ENCODE data around the gene GRIN2A.
"Not testable (repeated sequence)": the region's sequence is repeated elsewhere in the genome, so short reads cannot be mapped to it uniquely, and the experiment has no call there.

GRIN2A gene

DNA sequence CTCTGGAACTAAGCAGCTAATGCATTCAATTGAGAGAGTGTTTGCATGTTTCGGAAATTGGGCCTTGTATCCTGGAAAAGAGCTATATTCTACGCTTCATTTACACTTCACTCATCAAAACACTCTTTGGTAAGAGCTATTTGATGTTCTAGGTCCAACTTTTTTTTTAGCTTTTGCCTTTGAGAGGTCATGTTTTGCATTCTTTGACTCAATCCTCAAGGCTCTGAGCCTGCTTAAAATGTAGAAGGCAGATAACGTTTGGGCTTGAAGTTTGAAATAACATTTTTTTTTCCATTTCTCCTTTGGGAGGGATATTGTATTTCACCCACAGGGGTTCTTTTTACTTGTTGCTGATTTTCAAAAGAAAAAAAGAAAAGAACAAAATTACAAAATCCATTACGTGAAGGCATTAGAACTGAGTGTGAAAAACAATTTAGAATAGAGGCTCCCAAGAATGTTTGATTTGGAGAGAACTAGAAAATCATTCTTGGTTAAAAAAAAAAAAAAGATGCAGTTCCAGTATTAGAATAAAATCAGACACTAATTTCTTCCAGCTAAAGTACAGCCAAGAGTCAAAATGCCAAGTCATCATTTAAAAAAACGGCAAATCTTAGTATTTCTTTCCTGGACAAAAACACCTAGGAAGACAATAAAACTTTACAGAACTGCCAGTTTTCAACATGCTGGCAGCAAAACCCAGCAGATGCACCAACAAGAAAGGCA lies 268.5 kb downstream of the GRIN2A start:
- no peak for DNase-seq (ENCODE audit: low read depth in 3 of 3)

DNA sequence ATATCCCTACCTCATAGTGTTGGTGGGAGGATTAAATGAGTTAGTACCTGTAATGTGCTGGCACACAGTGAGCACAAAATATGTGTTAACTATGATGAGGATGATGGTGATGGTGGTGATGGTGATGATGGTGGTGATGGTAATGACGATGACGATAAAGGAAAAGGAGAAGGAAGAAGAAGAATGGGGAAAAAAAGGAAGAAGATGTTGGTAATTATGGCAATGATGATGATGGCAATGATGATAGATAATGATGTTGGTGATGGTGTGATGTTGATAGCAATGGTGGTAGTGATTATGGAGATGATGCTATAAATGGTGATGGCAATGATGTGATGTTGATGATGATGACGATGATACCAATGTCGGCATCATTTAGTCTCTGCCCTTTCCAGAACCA lies 270.2 kb downstream of the GRIN2A start:
- DNase-seq (ENCODE audit: low read depth in 3 of 3): no peak

DNA sequence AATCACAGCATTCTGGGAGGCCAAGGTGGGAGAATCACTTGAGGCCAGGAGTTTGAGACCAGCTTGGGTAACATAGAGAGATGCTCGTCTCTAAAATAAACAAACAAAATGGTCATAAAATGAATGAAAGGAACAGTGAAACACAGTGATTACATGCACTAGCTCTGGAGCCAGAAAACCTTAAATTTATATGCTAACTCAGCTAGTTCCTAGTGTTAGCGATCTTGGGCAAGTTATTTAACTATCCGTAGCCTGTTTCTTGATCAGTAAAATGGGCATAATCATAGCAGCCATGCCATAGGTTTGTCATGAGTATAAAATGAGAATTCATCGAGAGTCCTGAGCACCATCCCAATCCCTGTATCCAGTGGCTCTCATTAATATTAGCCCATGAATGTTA lies 271.0 kb downstream of the GRIN2A start:
- no peak for DNase-seq (ENCODE audit: low read depth in 3 of 3)

DNA sequence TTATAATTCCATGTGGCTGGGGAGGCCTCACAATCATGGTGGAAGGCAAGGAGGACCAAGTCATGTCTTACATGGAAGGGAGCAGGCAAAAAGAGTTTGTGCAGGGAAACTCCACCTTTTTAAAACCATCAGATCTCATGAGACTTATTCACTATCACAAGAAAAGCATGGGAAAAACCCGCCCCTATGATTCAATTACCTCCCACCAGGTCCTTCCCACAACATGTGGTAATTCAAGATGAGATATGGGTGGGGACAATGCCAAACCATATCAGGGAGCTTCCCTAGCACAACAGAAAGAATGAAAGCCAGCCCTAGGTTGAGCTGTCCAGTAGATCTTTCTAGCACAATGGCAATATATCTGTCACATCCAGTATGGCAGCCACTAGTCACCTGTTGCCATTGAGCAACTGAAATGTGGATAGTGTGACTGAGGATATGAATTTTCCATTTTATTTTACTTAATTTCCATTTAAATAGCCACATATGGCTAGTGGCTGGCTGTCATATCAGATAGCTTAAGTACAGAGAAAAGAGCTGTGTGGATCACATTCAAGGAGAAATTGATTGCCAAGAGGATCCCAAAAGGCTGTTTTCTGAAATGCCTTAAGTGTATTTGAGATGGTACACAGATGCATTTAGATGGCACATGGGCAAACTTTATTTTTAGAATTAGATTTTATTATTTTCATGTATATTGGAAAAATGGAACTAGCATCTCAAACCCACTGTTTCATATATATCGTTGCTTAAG lies 273.0 kb downstream of the GRIN2A start:
- DNase-seq (ENCODE audit: low read depth in 3 of 3): no peak

DNA sequence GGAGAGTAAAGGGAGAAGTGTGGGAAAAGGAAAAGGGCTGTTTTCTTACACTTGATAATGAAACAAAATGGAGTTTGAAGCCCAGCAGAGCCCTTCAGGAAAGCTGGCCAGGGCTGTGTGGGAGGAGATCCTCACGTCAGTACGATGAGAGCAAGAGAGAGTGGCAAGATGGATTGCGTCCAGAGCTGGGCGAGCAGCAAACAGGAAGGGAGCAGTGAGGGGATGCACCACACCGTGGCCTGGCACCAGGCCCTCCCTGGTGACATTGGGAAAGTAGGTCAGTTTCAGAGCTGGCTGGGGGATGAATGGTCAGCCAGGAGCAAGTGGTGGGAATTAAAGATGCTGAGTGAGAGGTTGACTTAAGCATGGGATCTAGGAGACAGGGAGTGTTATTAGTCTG lies 273.6 kb downstream of the GRIN2A start:
- DNase-seq (ENCODE audit: low read depth in 3 of 3): no peak

DNA sequence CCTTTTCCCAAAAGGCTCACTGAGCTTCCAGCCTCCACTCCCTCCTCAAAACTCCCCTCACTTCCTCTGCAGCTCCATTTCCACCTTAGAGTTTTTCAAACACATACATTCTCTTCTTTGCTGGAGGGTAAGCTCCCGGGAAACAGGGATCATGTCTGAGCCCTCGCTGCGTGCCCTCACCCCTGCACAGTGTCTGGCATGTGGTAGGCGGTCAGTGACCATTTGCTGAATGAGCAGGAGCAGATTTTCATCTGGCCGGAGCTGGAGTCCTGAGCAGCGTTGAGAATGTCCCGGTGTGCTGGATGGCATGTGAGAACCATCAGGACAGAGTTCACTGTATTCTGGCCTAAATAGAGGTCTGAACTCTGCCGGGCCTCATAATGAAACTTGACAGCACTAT lies 274.5 kb downstream of the GRIN2A start:
- DNase-seq (ENCODE audit: low read depth in 3 of 3): no peak

DNA sequence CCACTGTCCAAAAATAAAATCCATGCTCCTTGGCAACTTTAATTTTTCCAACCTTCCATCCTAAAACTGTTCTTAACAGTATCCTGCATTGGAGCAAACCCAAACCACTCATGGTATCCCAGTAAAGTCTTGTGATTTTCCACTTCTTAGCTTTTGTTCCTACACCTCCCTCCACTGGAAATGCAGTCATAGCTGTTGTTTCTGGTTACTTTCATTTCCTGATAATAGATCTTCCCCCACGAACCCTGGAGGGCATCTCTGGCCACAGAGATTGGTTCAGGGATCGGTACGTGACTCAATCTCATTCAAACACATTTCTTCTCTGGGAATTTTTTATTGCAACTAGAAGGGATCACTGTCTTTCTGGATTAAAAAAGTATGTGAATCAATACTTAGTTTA lies 276.0 kb downstream of the GRIN2A start:
- DNase-seq (ENCODE audit: low read depth in 3 of 3): no peak

DNA sequence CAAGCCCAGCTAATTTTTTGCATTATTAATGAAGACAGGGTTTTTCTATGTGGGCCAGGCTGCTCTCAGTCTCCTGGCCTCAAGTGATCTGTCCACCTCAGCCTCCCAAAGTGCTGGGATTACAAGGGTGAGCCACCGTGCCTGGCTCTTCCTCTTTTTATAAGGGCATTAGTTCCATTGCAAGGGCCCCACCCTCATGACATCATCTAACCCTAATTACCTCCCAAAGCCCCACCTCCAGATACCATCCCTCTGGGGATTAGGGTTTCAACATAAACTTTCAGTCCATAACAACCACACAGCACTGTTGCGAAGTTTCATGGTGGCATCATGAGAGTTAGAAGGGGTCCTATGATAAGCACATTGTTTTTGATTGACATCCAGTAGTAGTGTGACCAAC lies 277.7 kb downstream of the GRIN2A start:
- DNase-seq (ENCODE audit: low read depth in 3 of 3): no peak

DNA sequence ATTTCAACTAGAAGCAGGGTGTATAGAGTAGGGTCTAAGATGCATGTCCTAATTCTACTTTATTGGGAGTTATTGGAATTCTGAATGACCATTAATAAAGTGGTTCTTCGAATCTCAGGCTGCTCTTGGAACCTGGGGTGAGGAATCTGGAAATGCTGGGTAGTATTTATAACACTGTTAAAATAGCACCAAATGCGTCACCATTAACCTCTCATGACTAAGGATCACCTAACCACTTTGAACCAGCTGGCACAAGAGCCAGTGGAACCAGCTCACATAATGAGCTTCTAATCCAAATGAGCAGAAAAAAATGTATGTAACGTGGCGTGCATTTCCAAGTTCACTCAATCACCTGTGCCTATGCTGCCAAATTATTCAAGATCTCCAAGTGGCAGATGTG lies 281.7 kb downstream of the GRIN2A start:
- DNase-seq (ENCODE audit: low read depth in 3 of 3): no peak

DNA sequence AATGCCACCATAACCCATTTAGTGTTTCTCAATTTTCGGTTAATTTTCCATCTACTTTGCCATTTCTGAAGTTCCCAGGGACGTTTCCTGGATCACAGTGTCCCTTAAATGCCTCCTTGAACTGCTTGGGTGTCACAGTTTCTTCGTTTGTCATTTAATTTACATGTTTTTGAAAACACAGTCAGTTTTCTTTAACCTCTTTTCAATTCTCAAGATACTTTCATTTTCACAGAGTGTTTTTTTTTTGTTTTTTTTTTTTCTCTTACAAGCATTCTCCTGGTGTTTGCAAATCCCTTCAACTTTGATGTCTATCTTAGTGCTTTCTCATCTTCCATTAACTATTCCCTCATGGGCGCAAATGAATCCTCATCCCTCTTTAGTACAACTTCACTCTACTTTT lies 283.7 kb downstream of the GRIN2A start:
- no peak for DNase-seq (ENCODE audit: low read depth in 3 of 3)

DNA sequence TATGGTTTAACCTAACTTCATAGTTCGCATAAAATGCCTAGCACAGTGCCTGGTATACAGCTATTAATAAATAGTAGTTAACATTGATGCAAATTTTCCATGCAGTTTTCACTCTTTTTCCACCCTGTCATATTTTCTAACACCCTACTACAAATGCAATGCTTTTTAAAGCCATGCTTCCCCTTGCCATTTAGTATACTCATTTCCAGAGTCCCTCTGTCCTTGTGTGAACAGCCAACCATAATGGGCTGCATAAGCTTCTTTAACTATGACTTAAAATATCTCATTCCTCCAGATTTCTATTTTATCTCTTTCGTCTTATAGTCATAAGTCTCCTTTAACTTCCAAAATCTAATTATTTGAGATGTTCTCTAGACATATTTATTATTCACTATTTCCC lies 284.1 kb downstream of the GRIN2A start:
- no peak for DNase-seq (ENCODE audit: low read depth in 3 of 3)

DNA sequence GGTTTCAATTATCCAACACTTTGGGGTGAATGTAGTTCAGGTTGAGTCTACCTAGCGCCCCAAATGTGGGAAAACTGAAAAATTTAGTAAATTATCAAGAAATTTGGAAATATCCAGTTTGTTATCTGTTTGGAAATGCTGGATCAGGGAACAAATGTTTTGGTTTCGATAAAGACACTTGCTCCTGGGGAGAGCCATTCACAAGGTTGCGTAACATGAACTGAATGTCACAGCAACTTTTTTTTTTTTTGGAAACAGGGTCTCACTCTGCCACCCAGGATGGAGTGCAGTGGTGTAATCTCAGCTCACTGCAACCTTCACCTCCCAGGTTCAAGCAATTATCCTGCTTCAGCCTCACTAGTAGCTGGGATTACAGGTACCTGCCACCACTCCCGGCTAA lies 286.4 kb downstream of the GRIN2A start:
- no peak for DNase-seq (ENCODE audit: low read depth in 3 of 3)

DNA sequence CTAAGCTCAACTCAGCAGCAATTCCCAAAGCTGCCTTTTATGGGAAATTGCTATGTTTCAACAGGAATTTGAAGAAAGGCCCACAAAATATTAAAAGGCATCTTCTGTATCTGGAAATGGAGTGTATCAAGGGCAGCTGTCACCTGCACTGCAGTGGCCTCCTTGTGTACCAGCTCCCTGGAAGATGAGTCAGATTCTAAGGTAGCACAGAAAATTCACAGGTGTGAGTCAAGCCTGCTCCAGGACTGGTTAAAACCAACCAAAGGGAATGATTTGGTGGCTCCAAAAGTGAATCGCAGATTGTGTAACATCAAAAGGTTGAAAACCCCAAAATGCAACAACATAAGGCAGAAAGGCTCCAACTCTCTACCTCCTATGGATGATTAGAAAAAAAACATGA lies 296.4 kb downstream of the GRIN2A start:
- DNase-seq (ENCODE audit: low read depth in 3 of 3): no peak

DNA sequence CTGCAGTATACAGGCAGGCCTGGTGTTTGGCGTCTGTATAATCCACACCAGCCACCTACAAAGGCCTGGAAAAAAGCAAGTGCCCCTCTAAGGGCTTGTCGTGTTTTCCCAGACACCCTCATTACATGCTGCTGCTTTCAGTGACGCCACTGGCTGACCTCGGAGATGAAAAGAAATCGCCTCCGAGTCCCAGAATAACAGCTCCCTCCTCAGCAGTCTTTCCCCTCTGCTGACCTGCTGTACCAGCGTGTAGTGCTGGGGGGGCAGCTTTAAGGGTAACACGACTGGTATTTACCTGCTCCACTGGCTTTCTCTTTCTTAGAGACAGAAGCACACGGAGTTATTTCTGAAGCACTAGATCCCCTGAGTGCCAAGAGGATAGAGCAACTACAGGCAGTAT lies 296.8 kb downstream of the GRIN2A start:
- no peak for DNase-seq (ENCODE audit: low read depth in 3 of 3)

DNA sequence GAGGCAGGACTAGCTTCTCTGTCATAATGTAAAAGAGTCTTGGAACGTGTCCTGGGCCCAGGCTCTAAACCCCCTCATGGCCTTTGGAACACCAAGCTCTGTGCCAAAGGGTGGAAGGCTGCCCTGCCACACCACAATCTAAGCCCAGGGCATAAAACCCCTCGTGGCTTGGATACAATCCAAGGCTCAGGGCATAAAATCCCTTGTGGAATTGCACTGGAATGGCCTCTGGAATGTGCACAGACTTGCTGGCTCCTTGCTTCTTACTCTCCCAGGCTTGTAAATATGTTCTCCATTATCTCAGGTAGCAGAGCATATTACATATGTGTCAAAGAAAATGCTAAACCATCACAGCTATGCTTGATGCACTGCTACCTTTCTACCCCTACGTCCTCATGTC lies 306.2 kb downstream of the GRIN2A start:
- not testable (repeated sequence) for DNase-seq (ENCODE audit: low read depth in 3 of 3)

DNA sequence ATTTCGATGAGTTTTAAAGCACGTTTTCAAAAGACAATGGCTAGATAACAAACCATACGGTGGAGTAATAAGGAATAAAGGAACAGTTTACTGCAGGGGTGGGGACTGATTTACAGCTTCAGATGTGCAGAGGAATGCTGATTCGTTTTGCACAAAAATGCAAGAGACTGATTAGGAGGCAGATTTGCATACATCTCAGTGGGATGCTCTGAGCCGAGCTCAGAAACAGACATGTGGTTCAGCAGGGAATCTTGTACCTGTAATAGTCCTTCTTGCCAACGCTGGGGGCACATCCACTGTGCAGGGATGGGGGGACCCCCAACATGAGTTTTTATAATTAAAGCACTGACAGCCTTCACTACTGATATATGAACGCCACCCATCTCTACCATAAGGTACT lies 308.0 kb downstream of the GRIN2A start:
- no peak for DNase-seq (ENCODE audit: low read depth in 3 of 3)

DNA sequence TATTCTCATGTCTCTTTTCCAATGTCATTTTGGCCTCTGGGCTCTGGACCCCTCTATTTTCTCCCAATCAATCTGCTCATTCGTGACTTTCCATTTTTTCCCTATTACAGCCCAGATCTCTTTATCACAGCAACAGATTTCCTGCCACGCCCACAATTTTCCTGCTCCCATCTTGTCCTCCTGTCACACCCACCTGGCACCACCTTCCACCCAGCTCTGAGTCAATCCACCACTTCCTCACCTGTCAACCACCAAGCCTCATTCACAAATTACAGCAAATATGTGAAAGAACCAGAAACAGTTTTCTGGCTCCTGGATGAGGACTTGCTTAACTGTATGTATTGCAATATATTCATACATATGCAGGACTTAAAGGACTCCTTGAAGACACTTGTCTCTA lies 311.3 kb downstream of the GRIN2A start:
- DNase-seq (ENCODE audit: low read depth in 3 of 3): no peak

DNA sequence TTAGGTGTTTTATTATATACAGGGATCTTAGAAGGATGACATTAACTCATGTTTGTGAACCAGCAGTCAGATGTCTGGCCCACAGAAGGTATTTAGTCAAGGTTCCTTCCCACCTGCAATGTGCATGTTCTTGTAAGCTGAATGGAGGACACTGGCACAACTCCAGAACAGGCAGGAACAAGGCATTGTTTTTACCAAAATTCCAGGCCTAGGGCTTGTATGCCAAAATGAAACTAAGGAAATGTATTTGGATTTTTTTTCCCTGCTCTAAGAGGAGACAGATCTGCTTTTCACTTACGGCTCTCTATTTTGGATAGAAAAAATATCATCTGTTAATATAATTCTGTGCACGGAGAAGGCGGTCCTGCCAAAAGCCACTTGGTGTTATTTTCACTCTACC lies 312.5 kb downstream of the GRIN2A start:
- DNase-seq (ENCODE audit: low read depth in 3 of 3): no peak

DNA sequence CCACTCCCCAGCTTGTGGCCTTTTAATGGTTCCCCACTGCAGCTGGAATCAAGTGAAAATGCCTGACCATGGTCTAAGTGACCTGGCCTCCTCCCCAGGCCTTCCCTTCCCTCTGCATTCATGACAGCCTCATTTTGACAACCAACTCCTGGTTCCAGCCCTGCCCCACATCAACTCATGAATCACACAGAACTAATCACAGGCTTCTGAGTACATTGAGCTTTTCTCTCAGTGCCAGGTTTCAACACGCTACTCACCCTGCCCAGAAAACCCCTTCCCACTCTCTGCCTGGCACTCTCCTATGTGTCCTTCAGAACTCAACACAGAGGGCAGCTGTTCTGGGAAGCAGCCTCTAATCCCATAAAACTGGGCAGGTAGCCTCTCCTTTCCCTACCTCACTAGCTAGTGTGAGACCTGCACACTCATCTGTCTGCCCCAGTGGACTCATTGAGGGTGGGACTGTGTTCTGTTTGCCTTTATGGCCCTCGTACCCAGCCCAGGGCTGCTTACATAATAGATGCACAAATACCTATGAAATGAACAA lies 313.6 kb downstream of the GRIN2A start:
- no peak for DNase-seq (ENCODE audit: low read depth in 3 of 3)

DNA sequence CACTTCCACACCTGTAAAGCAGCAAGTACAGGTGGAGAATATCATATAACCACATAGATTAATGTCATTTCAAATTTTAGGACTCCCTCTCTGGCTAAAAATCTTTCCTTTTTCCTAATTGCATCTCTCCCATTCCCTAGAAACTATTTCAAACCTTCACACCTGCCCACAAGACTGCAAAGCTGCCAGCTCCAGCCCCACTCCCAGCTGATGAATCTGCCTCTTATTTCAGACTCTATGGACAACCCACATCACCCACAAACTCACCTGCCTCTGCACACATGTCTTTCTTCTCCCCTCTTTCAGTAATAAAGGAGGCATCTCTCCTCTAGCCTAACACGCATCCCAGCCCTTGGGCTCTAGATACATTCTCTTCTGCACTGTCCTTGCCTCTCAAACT lies 315.1 kb downstream of the GRIN2A start:
- no peak for DNase-seq (ENCODE audit: low read depth in 3 of 3)

DNA sequence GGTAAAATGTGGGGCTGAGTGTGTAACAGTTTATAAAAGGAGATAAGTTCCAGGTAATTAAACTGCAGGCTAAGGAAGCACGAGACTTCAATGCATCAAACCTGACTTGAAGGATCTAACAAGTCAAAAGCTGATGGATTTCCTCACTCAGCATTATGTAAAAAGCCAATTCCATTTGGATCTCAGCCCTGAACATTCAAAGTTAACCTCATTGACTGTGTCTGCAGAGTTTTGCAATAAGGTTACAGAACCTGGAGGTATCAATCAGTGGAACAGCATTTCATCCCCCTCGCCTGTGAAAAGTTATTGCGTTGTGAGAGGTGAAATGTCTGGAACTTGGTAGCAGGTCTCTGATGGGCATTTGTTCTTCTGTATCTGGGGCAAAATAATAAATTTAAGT lies 317.8 kb downstream of the GRIN2A start:
- no peak for DNase-seq (ENCODE audit: low read depth in 3 of 3)

DNA sequence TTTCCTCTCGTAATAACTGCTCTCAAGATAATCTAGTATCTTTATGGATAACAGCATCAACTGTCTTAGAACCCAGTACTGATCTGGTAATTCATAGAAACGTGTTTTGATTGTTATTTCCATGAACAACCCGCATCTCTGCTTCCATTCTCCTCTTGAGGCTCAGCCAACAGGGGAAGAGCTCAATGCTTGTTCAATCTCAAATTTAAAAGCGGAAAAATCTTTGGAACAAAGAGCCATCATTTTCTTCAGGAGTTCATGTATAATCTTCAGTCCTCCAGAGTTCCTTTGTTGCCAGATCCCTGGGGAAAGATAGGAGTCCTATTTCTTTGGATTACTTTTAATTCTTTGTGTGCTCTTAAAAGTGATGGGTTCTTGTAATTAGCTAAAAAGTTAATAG lies 319.9 kb downstream of the GRIN2A start:
- no peak for DNase-seq (ENCODE audit: low read depth in 3 of 3)

DNA sequence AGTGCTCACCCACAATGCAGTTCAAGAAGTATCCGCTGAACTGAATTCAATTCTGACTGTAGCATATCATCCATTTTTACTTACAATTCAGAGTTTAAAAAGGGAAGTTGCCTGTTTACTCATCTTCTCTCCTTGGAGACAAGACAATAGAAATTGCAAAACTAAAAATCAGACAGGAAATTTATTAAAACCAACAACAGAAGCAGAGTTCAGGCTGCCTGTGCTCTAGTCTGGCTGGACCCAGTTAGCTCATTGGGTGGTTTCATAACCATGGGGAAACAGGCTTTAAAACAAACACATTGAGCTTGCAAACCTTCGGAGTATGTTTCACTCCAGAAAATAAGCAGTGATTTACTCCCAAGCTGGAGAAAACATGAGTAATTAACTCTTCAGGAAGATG lies 321.4 kb downstream of the GRIN2A start:
- DNase-seq (ENCODE audit: low read depth in 3 of 3): no peak
